GM19324 (cell line): ENCODE data around the gene SRPRB.

Experiments used
- ATAC-seq: cut with Tn5 transposase; IDR thresholded peaks from one replicate; pipeline ENCODE4 v1.9.1; 2021; ENCODE audit warnings: mild to moderate bottlenecking, moderate library complexity; ENCODE audit not compliant: unreplicated experiment, low FRiP score

The SRPRB gene

DNA sequence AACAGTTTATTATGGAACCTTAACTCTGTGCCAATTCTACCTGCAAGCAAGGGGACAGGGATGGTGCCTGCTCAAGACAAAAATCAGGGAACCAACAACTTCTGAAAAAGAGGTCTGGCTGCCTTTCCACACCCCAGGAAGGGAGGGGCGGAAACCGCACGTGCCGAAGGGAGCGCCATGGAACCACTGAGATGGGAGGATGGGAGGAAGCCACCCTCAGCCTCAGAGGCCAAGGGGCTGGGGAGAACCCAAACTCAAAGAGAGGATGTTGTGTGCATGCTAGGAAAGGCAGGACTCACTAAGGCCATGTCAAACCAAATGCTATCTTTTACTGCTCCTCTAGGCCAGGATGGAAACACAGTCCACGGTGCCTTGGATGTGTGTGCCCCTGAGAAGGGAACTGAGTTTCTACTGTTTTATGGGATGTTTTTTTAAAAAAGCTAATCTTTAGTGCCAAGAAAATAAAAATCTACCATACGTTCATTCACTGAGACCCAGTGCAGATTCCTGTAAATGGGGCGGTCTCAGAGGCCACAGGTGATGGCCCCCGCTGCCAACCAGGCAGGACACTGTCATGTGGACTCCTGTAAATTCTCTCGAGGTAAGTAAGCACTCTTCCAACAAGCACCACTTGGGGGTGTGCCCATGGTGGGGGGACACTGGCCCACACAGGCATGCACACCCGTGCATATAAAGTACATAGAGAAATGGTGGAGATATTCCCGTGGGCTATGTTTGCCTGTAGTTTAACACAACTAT lies 20.5 kb downstream of the SRPRB start:
- no peak for ATAC-seq

DNA sequence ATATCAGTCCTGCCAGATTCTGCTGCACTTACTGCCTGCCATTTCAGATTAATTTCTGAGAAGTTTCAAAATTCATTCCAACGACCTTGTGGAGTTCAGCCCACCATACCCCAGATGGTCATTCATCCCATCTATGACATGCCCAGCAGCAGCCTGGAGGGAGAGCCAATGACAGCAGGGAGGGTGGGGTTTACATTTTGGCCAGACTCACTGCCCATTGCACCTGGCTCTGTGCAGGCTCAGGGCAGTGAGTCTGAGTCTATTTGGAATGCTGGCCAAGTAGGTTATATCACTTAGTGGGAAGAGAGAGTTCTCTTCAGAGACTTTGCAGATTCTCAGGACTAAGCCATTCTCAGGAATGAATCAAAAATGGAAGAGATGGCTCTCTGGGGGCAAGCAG lies 21.5 kb downstream of the SRPRB start:
- ATAC-seq: no peak

DNA sequence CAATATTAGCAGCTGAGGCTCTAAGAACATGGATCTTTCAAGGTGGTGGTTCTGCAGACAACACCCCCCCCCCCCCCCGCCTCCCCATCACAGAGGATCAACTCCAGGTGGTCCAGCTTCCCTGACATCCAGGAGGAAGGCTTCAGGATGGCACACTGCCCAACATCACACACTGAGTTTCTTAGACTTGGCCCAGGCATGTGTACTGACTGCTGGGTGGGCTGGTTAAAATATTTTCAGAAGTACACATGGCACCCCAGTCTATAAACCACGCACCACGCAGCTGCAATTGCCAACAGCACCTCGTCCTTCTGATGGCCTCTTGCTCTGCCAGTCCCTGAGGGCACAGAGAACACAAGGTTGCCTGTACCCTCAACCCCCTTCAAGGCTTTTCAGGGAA lies 22.1 kb downstream of the SRPRB start:
- no peak for ATAC-seq

DNA sequence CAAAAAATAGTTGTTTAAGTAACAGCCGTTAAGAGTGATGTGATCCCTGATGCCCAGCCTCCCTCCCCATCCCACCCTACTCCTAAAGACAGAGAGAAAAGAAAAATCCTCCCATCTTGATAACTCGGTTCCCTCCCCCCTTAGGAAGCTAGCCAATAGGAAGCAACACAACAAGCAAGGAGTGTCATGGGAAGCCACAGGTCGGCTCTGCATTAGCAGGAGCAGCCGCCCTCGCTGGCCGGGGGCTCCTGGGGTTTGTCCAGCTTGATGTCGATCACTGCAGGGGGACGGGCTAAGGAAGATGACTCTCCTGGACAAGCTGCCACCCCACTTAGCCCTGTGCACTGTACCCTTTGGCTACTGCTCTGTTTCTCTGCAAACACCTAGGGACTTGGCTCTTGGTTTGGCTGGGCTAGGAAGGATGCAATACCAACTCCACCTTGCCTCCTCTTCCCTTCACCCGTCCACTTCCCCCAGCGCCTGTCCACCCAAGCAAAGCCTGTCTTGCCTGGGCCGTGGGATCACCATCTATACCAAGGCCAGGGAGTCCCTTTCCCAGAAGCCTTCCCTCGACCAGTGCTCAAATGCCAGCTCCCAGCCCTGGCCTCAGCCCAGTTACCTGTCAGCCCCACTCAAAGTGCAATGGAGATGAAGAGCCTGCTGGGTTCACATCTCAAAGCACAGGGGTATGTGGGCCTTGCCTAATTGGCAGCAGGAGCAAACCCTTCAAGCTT lies 23.1 kb downstream of the SRPRB start:
- no peak for ATAC-seq

DNA sequence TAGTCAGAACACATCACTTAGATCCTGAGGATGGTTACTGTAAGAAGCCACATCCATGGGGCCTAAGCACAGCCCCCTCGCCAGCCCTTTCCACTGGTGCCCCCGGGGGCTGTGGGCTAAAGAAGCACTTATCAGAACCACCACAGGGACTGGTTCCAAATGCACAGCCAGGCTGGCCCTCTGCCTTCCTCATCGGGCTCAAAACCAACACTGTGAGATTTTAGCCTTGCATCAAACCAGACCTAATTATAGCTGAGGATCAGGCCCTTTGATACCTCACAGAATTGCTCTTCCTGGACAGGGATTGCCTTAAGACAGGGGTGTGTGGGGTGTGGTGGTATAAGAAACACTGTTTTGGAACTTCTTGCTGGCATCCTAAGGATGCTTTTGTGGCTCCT lies 23.7 kb downstream of the SRPRB start:
- no peak for ATAC-seq

DNA sequence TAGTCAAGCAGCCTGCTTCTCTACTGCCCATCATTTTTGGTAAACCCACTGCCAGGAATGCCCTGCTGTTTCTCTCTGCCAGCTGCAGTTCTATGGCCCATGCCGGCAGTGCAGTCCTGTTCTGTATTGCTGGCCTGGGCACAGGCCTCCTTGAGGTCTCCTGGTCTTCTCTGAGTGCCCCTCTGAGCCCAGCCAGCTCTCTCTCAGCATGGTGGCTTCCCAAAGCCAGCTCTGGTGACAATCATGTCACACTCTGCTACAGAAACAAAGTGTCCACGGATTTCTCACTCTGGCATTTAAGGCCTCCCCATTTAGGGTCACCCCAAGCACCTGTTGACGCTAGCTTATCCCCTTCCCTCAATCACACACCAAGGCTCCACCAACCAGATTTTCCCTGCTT lies 24.5 kb downstream of the SRPRB start:
- no peak for ATAC-seq

DNA sequence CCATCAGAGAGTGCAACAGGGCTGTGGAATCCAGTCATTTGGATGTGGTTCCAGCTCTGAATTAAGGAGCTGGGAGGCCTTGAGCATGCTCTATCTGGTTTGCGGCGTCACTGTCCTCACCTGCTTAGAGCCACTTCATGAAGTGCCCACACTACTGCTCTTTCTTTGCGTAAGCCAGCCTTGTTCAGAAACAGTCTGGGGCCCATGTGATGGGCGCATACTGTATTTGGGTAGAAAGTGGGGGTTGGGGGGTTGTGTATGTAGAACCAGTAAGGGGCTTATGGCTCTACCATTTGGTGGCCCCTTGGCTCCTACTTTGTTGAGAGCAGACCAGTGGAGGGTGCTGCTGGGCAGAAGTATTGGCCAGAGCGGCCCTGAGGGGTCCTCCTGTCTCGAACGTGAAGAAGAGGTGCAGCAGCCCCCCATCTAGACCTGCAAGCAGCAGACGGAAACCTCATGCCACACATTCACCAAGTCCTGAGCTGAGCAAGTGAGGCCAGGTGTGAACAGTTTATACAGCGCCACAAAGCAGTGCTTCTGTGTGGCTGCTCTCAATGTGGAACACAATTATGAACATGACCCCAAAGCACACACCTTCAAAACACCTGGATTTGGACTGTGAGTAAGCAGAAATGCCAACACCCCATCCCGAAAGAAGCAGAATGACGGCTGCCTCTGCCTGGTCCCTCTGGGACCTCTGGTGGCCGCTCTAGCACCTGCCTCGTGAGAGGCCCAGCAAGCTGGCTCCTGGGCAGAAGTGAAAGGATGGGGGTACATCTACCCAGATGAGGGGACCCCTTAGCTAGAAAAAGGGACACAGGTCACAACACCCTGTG lies 26.6 kb downstream of the SRPRB start:
- ATAC-seq: no peak

DNA sequence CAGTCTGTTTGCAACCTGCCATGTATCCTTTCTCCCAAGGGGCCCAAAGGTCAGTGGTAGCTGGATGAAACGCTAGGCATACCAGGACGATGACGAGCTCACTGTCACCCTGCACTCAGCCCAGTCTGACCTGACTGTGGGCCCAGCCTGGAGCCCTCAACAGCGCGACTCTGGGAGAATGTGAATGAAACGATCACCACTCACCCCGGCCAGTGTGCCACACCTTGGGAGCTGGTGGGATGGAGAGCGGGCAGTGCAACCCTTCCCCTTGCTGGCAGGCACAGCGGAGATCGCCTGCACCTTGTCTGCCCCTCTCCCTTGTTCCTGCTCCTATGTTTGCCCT lies 27.2 kb downstream of the SRPRB start:
- ATAC-seq: no peak

DNA sequence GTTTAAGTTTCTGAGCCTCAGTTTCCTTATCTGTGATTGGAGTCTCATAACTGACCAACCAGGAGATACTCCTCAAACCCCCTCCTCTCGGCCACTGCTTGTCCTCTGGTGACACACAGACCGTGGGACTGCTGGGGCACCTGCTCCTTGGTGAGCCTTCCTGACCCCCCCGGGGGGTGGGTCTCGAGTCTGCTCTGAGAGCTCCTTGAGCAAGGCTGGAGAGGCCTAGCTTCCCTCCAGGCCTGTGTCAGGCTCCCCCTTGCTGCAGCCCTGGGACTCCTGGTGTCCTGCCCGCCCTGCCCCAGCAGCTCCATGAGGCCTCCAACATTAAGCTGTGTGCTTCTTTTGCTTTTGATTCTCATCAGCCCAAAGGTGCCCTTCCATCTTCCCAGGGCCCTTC lies 27.7 kb downstream of the SRPRB start:
- ATAC-seq: no peak

DNA sequence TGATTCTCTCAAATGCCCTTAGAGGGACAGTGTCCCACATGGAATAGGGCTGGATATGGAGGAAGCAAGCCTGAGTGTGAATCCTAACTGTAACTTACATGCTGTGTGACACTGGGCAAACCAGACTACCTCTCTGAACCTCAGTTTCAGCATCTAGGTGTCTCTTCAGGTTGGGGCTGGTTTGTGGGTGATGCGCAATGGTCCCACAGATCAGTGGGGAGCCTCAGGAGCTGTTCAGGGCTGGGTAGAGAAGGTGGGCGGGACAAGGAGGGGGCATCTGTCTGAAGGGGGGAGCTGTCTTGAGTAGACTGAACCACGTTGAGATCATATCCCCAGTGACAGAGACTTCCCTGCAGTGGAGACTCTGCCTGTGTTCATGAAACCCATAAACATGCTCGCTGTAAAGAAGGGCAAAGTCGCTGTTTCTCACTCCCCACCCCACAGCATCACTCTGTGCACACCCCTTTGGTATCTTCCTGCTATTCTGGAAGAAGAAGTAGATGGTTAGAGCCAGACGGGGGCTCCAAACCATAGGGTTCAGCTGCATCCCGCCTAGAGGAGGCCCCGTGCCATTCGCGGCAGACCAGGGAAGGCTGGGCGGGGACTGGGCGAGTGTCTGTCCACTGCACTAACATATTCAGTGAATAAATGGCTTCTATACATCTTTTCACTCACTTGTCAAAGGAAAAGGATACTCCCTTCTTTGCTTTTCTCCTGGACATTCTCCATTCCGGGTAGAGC lies 28.4 kb downstream of the SRPRB start:
- ATAC-seq: no peak

DNA sequence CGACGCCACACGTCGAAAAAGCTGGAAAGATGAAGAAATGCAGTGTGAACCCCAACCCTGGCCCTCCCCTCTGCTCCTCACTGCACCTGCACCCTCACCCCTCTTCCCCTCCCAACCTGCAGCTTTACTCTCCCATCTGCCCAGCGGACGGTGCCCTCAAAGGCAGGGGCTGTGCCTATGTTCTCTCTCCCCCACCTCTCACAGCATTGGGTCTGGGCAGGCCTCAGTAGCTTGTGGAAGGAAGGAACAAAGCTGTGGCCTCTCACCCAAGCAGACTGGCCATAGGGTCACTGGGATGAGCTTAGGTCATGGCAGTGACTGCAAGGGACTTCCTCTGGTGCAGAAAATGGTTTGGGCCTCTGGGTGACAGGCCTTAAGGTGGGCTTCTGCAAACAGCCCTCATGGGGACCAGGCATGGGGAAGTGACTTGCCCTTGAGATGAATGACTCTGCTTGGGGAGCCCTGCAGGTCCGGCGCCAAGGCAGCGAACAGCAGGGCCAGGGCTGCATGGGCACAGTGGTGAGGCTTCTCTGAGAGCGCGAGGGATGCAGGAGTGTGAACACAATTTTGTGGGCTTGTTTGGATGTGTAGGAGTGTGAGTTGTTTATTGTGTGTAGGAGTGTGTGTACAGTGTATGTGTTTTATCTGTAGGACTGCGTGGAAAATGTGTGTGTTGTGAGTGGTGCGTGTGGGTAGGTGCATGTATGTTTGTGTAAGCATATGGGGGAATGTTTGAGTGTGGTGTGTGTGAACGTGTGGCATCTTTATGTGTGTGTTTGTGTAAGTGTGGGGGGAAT lies 29.2 kb downstream of the SRPRB start:
- no peak for ATAC-seq

DNA sequence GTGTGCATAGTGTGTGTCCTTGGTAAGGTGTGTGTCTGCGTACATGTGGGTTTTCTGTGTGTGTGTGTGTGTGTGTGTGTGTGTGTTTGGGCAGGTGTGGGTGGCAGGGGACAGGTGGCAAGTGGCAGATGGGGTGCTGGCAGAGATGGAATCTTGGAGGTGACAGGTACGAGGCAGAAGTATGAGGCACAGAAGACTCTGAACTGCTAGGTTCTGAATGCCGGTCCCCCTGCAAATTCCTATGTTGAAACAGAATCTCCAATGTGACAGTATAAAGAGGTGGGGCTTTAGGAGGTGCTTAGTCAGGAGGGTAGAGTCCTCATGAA lies 29.8 kb downstream of the SRPRB start:
- no peak for ATAC-seq

DNA sequence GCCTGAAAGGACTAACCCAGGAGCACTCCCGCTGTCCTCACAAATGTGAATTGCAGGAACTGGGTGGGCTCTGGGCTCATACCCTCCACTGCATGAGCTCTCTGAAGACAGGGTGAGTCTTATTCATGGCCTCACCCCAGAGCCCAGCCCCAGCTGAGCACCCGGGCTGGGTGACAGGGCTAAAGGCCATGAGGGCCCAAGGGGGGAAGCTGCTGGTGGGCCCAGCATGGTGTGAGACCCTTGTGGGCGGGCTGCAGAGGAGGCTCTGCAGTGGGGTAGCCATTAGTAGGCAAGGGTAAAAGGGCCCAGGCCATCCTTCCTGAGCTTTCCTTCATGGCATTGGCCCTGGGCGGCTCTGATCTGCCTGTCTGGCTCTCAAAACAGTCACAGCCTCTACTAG lies 30.3 kb downstream of the SRPRB start:
- ATAC-seq: no peak

DNA sequence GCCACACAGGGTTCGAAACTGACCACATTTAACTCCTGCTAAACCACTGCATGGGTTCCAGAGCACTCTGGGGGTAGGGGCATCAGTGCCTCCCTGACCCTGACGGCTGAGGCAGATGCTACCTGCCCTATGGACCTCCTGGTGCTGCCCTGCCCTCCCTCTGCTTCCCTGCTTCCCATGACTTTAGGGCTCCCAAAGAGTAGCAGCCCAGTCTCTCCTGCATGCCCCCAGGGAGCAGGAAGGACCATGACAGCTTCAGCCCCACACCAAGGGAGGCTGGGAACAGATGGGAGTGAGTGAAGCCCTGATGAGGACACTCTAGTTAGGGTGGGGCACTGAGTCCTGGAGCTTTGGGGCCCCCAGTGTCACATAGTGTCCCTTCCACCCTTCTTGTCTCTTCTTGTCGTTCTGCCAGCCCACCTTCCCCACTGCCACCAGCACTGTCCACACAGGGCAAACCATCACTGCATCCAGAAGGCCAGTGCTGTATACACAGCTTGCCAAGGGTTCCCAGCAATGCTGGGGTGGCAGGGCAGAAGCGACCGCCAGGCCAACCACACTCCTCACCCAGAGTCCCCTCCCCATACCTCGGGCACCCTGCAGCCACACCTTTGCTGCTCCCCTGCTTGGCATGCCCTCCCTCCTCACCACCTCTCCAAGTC lies 31.0 kb downstream of the SRPRB start:
- no peak for ATAC-seq

DNA sequence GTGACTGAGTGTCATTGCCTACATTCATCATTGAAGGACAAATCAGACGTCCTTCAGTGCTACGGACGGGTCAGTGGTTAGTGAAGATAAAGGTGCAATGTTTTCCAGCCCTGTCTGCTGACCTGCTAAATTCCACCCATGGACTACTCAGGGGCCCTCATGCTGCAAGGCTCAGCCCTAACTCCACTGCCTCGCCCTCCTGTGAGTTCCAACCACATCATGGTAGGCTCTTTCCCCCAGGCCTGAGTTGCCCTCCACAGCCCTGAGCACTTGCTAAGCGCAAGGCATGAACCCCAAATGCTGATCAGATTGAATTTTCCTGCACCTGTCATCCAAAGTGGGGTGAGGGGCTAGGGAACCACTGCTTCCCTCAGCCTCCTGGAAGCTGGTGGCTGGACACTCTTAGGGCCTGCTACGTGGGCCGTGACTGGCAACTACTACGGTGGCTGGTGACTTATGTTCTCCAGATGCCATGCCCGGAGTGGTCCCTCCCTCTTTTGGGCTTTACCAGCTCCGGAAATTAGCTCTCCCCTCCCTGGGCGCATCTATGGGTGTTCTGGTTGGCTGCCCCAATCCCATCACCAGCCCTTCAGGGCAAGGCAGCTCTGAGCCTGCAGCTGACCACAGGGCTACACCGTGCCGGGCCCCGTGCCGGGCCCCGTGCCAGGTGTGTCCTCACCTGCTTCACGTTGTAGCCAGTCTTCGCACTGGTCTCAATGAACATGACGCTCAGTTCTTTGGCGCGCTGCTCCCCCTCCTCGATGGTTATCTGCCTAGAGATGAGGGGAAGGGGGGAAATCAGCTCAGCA lies 32.1 kb downstream of the SRPRB start:
- no peak for ATAC-seq

DNA sequence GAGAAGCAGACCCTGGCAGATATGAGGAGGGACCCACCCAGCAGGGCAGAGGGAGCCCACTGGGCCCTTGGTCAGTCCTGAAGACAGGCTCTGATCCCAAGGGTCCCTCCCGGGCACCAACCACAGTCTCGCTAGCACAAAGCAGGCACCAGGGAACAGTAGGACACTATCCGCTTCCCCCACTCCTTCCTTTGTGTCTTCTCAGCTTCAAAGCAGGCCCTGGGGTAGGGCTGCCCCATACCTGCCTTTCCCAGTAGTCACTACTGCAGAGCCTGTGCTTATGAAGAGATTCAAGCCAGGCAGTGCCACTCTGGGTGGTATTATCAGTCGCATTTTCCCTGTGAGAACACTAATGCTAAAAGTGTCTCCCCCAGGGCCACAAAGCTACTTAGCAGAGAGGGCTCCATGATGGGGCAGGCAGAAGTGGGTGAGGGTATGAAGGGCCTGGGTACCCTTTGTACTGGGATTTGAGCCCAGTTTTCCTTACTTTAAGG lies 32.7 kb downstream of the SRPRB start:
- no peak for ATAC-seq

DNA sequence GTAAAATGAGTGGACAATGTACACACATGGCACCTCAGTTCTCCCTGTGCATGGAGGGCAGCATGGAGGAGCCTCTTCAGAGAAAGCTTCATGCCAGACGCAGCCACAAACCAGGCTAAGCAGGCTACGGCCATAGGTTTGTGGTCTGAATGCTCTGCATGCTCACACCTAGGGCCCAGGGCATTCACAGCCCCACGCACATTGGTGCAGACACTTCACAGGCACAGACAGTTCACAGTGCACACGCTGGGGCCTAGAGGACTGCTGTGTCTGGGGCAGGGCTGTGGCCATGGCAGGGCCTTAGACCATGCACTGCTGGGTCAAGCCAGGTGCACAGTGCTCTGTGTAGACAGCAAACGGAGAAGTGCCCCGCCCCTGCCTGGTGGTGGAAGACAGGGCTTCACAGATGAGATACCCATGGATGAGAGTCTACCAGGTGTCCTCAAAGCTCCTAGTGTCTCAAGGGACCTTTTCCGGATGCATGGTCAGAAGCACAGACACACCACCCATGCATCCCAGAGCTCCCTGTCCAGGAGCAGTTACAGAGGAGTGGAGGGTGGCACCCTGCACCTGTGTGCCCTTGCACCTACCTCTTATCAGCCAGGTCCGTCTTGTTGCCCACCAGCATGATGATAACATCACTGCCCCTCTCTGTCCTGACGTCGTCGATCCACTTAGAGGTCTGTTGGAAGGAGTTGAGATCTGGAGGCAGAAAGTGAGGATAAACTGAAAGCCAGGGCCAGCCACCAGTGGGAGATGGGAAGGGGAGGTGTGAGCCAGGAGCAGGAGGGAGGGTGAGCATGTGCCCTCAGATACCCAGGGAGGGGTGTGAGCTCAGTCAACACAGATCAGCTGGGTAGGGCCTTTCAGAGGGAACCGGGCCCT lies 33.5 kb downstream of the SRPRB start:
- no peak for ATAC-seq
